Stimulated activated naive CD8-positive, alpha-beta T cell treated with anti-CD3 and anti-CD28 coated beads, Interleukin-15, Interleukin-2, amounts not matched to agents 100 ng/mL and 50 ng/mL, for 24 hours (primary cell): Measurements from ENCODE around the gene AKAP13.
A peak's percentile ranks its signal among the peaks of the same experiment; 100 is the strongest.

ENCODE experiments used
- H3K27ac Mint-ChIP-seq: one replicate; pipeline ENCODE4 v1.8.0; 2021; ENCODE audit warnings: mild to moderate bottlenecking, mixed read lengths
- H3K27me3 Mint-ChIP-seq: one replicate; pipeline ENCODE4 v1.8.0; 2021; ENCODE audit warnings: mixed read lengths
- H3K36me3 Mint-ChIP-seq: one replicate; pipeline ENCODE4 v1.8.0; 2021; ENCODE audit warnings: low read depth, mixed read lengths
- H3K4me1 Mint-ChIP-seq: one replicate; pipeline ENCODE4 v1.8.0; 2021; ENCODE audit warnings: low read depth, mixed read lengths
- H3K4me3 Mint-ChIP-seq: one replicate; pipeline ENCODE4 v1.8.0; 2021; ENCODE audit warnings: mild to moderate bottlenecking, mixed read lengths
- H3K9me3 Mint-ChIP-seq: one replicate; pipeline ENCODE4 v1.8.0; 2021; ENCODE audit warnings: mixed read lengths

AKAP13 gene

DNA sequence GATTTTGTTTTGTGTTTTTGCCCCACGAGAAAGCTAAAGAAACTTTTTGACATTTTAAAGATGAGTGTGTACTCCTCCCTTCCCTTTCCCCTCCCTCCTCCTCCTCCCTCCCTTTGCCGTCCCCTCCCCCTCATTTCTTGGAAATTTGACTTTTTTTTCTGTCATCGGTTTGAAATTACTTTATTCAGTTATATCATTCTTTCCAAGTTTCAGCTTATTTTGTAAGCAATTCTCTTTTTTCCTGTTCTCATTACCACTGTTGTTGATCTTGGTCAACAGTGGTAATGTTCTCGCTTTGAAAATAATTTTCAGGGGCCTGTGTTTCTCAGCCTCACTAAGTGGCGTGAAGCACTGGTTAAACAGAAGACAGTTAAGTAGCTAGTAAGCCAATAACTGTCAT, 178.4 kb downstream of the AKAP13 start:
- Mint-ChIP-seq H3K4me3 (peak overlapping the region; percentile 44), H3K27ac (peak overlapping the region; percentile 43), H3K27me3 (no peaks in the 10 kb centered on the region), H3K9me3 (no peaks in the 10 kb centered on the region), H3K36me3 (peaks cover 21% of the 10 kb centered on the region), H3K4me1 (peaks cover 64% of the 10 kb centered on the region)

GRCh38 chr15:85559530-85559929, 179.1 kb downstream of the AKAP13 start:
- Mint-ChIP-seq H3K36me3 (peaks cover 21% of the 10 kb centered on the region), H3K27ac (peak overlapping the region; percentile 26), H3K9me3 (no peaks in the 10 kb centered on the region), H3K4me1 (peaks cover 57% of the 10 kb centered on the region), H3K27me3 (no peaks in the 10 kb centered on the region), H3K4me3 (no peak overlapping the region)

- Mint-ChIP-seq H3K36me3 (peaks cover 20% of the 10 kb centered on the region), H3K9me3 (no peaks in the 10 kb centered on the region)
Observed at GRCh38 chr15:85562824-85563223, 182.4 kb downstream of the AKAP13 start.

GRCh38 chr15:85563328-85563727, 182.9 kb downstream of the AKAP13 start:
- peaks cover 19% of the 10 kb centered on the region for H3K4me1 Mint-ChIP-seq

More at GRCh38 chr15:85562824-85563223, 182.4 kb downstream of the AKAP13 start:
- H3K27me3 Mint-ChIP-seq, result no peaks in the 10 kb centered on the region
- peaks cover 24% of the 10 kb centered on the region for H3K4me1 Mint-ChIP-seq
- H3K4me3 Mint-ChIP-seq, result no peak overlapping the region
- H3K27ac Mint-ChIP-seq, result no peak overlapping the region

GRCh38 chr15:85563731-85564130, 183.3 kb downstream of the AKAP13 start:
- no peak overlapping the region for H3K4me3 Mint-ChIP-seq
- H3K36me3 Mint-ChIP-seq, result peaks cover 13% of the 10 kb centered on the region
- H3K4me1 Mint-ChIP-seq, result peaks cover 16% of the 10 kb centered on the region

More at GRCh38 chr15:85563328-85563727, 182.9 kb downstream of the AKAP13 start:
- Mint-ChIP-seq H3K4me3 (no peak overlapping the region), H3K9me3 (no peaks in the 10 kb centered on the region), H3K36me3 (peaks cover 15% of the 10 kb centered on the region), H3K27ac (no peak overlapping the region), H3K27me3 (no peaks in the 10 kb centered on the region)

GRCh38 chr15:85564686-85565085, 184.3 kb downstream of the AKAP13 start:
- Mint-ChIP-seq H3K27me3 (no peaks in the 10 kb centered on the region), H3K36me3 (peaks cover 18% of the 10 kb centered on the region), H3K27ac (no peak overlapping the region), H3K4me1 (peaks cover 11% of the 10 kb centered on the region), H3K9me3 (no peaks in the 10 kb centered on the region), H3K4me3 (no peak overlapping the region)

More at GRCh38 chr15:85563731-85564130, 183.3 kb downstream of the AKAP13 start:
- H3K9me3 Mint-ChIP-seq, result no peaks in the 10 kb centered on the region
- no peaks in the 10 kb centered on the region for H3K27me3 Mint-ChIP-seq
- H3K27ac Mint-ChIP-seq, result no peak overlapping the region

- H3K27ac Mint-ChIP-seq, result no peak overlapping the region
- peaks cover 13% of the 10 kb centered on the region for H3K36me3 Mint-ChIP-seq
- H3K9me3 Mint-ChIP-seq, result no peaks in the 10 kb centered on the region
- no peaks in the 10 kb centered on the region for H3K27me3 Mint-ChIP-seq
- peaks cover 25% of the 10 kb centered on the region for H3K4me1 Mint-ChIP-seq
- H3K4me3 Mint-ChIP-seq, result no peak overlapping the region
Observed at GRCh38 chr15:85568261-85568808, 187.9 kb downstream of the AKAP13 start.

GRCh38 chr15:85570336-85570735, 189.9 kb downstream of the AKAP13 start:
- peak overlapping the region; percentile 59 for H3K27ac Mint-ChIP-seq
- H3K4me1 Mint-ChIP-seq, result peaks cover 25% of the 10 kb centered on the region
- no peaks in the 10 kb centered on the region for H3K27me3 Mint-ChIP-seq
- H3K36me3 Mint-ChIP-seq, result peaks cover 13% of the 10 kb centered on the region
- no peaks in the 10 kb centered on the region for H3K9me3 Mint-ChIP-seq
- H3K4me3 Mint-ChIP-seq, result no peak overlapping the region

GRCh38 chr15:85571780-85572179, 191.4 kb downstream of the AKAP13 start:
- no peak overlapping the region for H3K4me3 Mint-ChIP-seq
- peaks cover 25% of the 10 kb centered on the region for H3K4me1 Mint-ChIP-seq
- H3K27me3 Mint-ChIP-seq, result no peaks in the 10 kb centered on the region
- peaks cover 21% of the 10 kb centered on the region for H3K36me3 Mint-ChIP-seq
- H3K9me3 Mint-ChIP-seq, result no peaks in the 10 kb centered on the region
- no peak overlapping the region for H3K27ac Mint-ChIP-seq

DNA sequence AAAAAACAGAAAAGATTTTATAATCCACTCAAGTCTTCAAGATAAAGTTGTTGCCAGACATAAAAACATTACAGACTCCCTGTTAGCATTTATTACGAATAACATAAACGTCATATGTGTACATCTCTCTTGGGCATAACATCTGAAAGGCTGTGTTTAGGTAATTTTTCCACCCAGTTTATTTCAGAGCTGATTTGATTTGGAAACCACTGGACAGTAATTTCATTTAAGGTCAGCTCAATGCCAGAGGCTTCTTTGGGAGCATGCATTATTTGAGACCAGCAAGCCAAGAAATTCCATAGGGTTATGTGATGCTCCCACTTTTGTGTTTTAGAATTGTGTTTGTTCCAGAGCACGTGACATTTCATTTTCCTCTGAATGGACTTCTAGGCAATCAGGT, 196.0 kb downstream of the AKAP13 start:
- peaks cover 50% of the 10 kb centered on the region for H3K36me3 Mint-ChIP-seq
- no peak overlapping the region for H3K4me3 Mint-ChIP-seq
- H3K27me3 Mint-ChIP-seq, result no peaks in the 10 kb centered on the region
- H3K27ac Mint-ChIP-seq, result no peak overlapping the region
- peaks cover 35% of the 10 kb centered on the region for H3K4me1 Mint-ChIP-seq
- no peaks in the 10 kb centered on the region for H3K9me3 Mint-ChIP-seq

GRCh38 chr15:85578941-85579701, 198.7 kb downstream of the AKAP13 start:
- H3K27me3 Mint-ChIP-seq, result no peaks in the 10 kb centered on the region
- H3K36me3 Mint-ChIP-seq, result peaks cover 74% of the 10 kb centered on the region
- no peaks in the 10 kb centered on the region for H3K9me3 Mint-ChIP-seq
- peaks cover 53% of the 10 kb centered on the region for H3K4me1 Mint-ChIP-seq
- H3K27ac Mint-ChIP-seq, result peak overlapping the region; percentile 15
- no peak overlapping the region for H3K4me3 Mint-ChIP-seq

- Mint-ChIP-seq H3K4me3 (peak overlapping the region; percentile 86), H3K27me3 (no peaks in the 10 kb centered on the region), H3K9me3 (no peaks in the 10 kb centered on the region), H3K36me3 (peaks cover 81% of the 10 kb centered on the region), H3K27ac (peak overlapping the region; percentile 93), H3K4me1 (peaks cover 64% of the 10 kb centered on the region)
Observed at GRCh38 chr15:85579957-85580694, 199.7 kb downstream of the AKAP13 start.

DNA sequence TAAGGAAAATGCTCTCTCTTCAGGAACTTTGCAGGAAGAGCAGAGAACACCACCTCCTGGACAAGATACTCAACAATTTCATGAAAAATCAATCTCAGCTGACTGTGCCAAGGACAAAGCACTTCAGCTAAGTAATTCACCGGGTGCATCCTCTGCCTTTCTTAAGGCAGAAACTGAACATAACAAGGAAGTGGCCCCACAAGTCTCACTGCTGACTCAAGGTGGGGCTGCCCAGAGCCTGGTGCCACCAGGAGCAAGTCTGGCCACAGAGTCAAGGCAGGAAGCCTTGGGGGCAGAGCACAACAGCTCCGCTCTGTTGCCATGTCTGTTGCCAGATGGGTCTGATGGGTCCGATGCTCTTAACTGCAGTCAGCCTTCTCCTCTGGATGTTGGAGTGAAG, 200.5 kb downstream of the AKAP13 start:
- H3K4me1 Mint-ChIP-seq, result peaks cover 71% of the 10 kb centered on the region
- H3K36me3 Mint-ChIP-seq, result peaks cover 83% of the 10 kb centered on the region
- no peaks in the 10 kb centered on the region for H3K9me3 Mint-ChIP-seq
- peak overlapping the region; percentile 86 for H3K4me3 Mint-ChIP-seq
- H3K27ac Mint-ChIP-seq, result peak overlapping the region; percentile 93
- no peaks in the 10 kb centered on the region for H3K27me3 Mint-ChIP-seq

GRCh38 chr15:85581495-85581894, 201.1 kb downstream of the AKAP13 start:
- H3K36me3 Mint-ChIP-seq, result peaks cover 80% of the 10 kb centered on the region
- no peaks in the 10 kb centered on the region for H3K9me3 Mint-ChIP-seq
- peak overlapping the region; percentile 86 for H3K4me3 Mint-ChIP-seq
- peak overlapping the region; percentile 93 for H3K27ac Mint-ChIP-seq
- no peaks in the 10 kb centered on the region for H3K27me3 Mint-ChIP-seq
- peaks cover 77% of the 10 kb centered on the region for H3K4me1 Mint-ChIP-seq
